ENCODE data around the gene CCDC120. TPM values are rescaled to one million over a fixed set of nuclear protein-coding genes. Genes with fewer than 3 reads are reported as not detected.
A peak's percentile ranks its signal among the peaks of the same experiment; 100 is the strongest.

Gene CCDC120
- total RNA-seq, 3 donors from 2014 or later (not counting 1 experiment from before 2014, with no cell fraction given) = 12.5 to 14.2 (median 13.0) TPM

- Histone ChIP-seq H3K27me3 (ENCODE audit: control insufficient read depth, insufficient read depth, low read length) (no peaks in the 10 kb centered on the region), H3K4me3 (ENCODE audit: low read length) (no peak overlapping the region), H3K9me3 (ENCODE audit: control insufficient read depth, insufficient read depth, low read length) (no peaks in the 10 kb centered on the region), H3K4me1 (ENCODE audit: control insufficient read depth, insufficient read depth, low read length) (peaks cover 6% of the 10 kb centered on the region), H3K36me3 (ENCODE audit: control insufficient read depth, insufficient read depth, low read length) (peaks cover 36% of the 10 kb centered on the region), H3K27ac (ENCODE audit: low read length) (no peak overlapping the region)
- H3K36me3 Mint-ChIP-seq = no peaks in the 10 kb centered on the region
- H3K4me3 Mint-ChIP-seq = no peak overlapping the region
- no peaks in the 10 kb centered on the region for H3K9me3 Mint-ChIP-seq
- 97% methylated on average over 3 of the region's 3 CpGs for WGBS (ENCODE audit: insufficient coverage)
- DNase-seq (no peak), ATAC-seq (no peak)
- intact Hi-C loops (cut with micrococcal nuclease) = no loop called here
- no peak overlapping the region for H3K27ac Mint-ChIP-seq
- peaks cover 8 to 9% of the 10 kb centered on the region in 2 donors for H3K4me1 Mint-ChIP-seq
- H3K27me3 Mint-ChIP-seq (ENCODE audit: low read depth in 2 of 2) = no peaks in the 10 kb centered on the region
- no peak for TF ChIP-seq CTCF (IDR thresholded peaks at IDR 0.05)
Observed at GRCh38 chrX:49111791-49112190, 53.0 kb downstream of the CCDC120 start.

GRCh38 chrX:49116076-49116475 is 57.3 kb downstream of the CCDC120 start:
- Mint-ChIP-seq H3K9me3 (no peaks in the 10 kb centered on the region), H3K27ac (peak overlapping the region; percentile 81 to 87), H3K4me1 (peaks cover 22 to 24% of the 10 kb centered on the region in 2 donors), H3K4me3 (peak overlapping the region; percentile 93), H3K27me3 (ENCODE audit: low read depth in 2 of 2) (no peaks in the 10 kb centered on the region), H3K36me3 (no peaks in the 10 kb centered on the region)
- peaks cover 45% of the 10 kb centered on the region for H3K36me3 ChIP-seq (ENCODE audit: control insufficient read depth, insufficient read depth, low read length)
- H3K4me1 ChIP-seq (ENCODE audit: control insufficient read depth, insufficient read depth, low read length) = peaks cover 20% of the 10 kb centered on the region
- no peaks in the 10 kb centered on the region for H3K27me3 ChIP-seq (ENCODE audit: control insufficient read depth, insufficient read depth, low read length)
- no peak overlapping the region for H3K27ac ChIP-seq (ENCODE audit: low read length)
- H3K9me3 ChIP-seq (ENCODE audit: control insufficient read depth, insufficient read depth, low read length) = no peaks in the 10 kb centered on the region
- ATAC-seq = no peak
- TF ChIP-seq CTCF (IDR thresholded peaks at IDR 0.05) = no peak
- 92% methylated on average over 8 of the region's 8 CpGs for WGBS (ENCODE audit: insufficient coverage)
- H3K4me3 ChIP-seq (ENCODE audit: low read length) = no peak overlapping the region
- intact Hi-C loops (cut with micrococcal nuclease) = no loop called here
- DNase-seq = no peak

- H3K36me3 ChIP-seq (ENCODE audit: control insufficient read depth, insufficient read depth, low read length) = peaks cover 46% of the 10 kb centered on the region
- no peak for ATAC-seq
- H3K4me3 Mint-ChIP-seq = peak overlapping the region; percentile 93
- H3K4me1 ChIP-seq (ENCODE audit: control insufficient read depth, insufficient read depth, low read length) = peaks cover 20% of the 10 kb centered on the region
- no peak overlapping the region for H3K27ac ChIP-seq (ENCODE audit: low read length)
- peaks cover 24 to 25% of the 10 kb centered on the region in 2 donors for H3K4me1 Mint-ChIP-seq
- H3K27me3 Mint-ChIP-seq (ENCODE audit: low read depth in 2 of 2) = no peaks in the 10 kb centered on the region
- 94% methylated on average over 3 of the region's 5 CpGs for WGBS (ENCODE audit: insufficient coverage)
- no peaks in the 10 kb centered on the region for H3K9me3 ChIP-seq (ENCODE audit: control insufficient read depth, insufficient read depth, low read length)
- TF ChIP-seq CTCF (IDR thresholded peaks at IDR 0.05) = no peak
- H3K36me3 Mint-ChIP-seq = no peaks in the 10 kb centered on the region
- H3K9me3 Mint-ChIP-seq = no peaks in the 10 kb centered on the region
- no peak for DNase-seq
- peak overlapping the region; percentile 81 to 87 for H3K27ac Mint-ChIP-seq
- no peak overlapping the region for H3K4me3 ChIP-seq (ENCODE audit: low read length)
- intact Hi-C loops (cut with micrococcal nuclease) = no loop called here
- no peaks in the 10 kb centered on the region for H3K27me3 ChIP-seq (ENCODE audit: control insufficient read depth, insufficient read depth, low read length)
Observed at GRCh38 chrX:49116716-49117115, 57.9 kb downstream of the CCDC120 start.

- peaks cover 24% of the 10 kb centered on the region for H3K4me1 ChIP-seq (ENCODE audit: control insufficient read depth, insufficient read depth, low read length)
- Mint-ChIP-seq H3K4me1 (peaks cover 24 to 33% of the 10 kb centered on the region in 2 donors), H3K9me3 (no peaks in the 10 kb centered on the region), H3K4me3 (peak overlapping the region; percentile 93), H3K27ac (peak overlapping the region; percentile 81 to 87), H3K27me3 (ENCODE audit: low read depth in 2 of 2) (no peaks in the 10 kb centered on the region), H3K36me3 (no peaks in the 10 kb centered on the region)
- peak overlapping the region; percentile 45 for H3K27ac ChIP-seq (ENCODE audit: low read length)
- 91% methylated on average over 1 of the region's 6 CpGs for WGBS (ENCODE audit: insufficient coverage)
- no peak for TF ChIP-seq CTCF (IDR thresholded peaks at IDR 0.05)
- no peaks in the 10 kb centered on the region for H3K9me3 ChIP-seq (ENCODE audit: control insufficient read depth, insufficient read depth, low read length)
- DNase-seq (peak in 1 of 2 donors; percentile 23), ATAC-seq (peak in 2 of 3 donors; percentile 44 to 56)
- no peak overlapping the region for H3K4me3 ChIP-seq (ENCODE audit: low read length)
- no peaks in the 10 kb centered on the region for H3K27me3 ChIP-seq (ENCODE audit: control insufficient read depth, insufficient read depth, low read length)
- H3K36me3 ChIP-seq (ENCODE audit: control insufficient read depth, insufficient read depth, low read length) = peaks cover 37% of the 10 kb centered on the region
- intact Hi-C loops (cut with micrococcal nuclease) = no loop called here
Observed at GRCh38 chrX:49117581-49117980, 58.8 kb downstream of the CCDC120 start.

Data from natural killer cell (primary cell).